Mesodermal cell (in vitro differentiated cells): ENCODE results near the gene PRKD3.

ENCODE experiments used
- H3K27ac ChIP-seq: 2 replicates; pipeline ENCODE4 v1.7.0; 2013; ENCODE audit warnings: mild to moderate bottlenecking, low read depth, low read length, moderate library complexity; ENCODE audit not compliant: severe bottlenecking
- H3K36me3 ChIP-seq: 2 replicates; pipeline ENCODE4 v1.7.1; 2013; ENCODE audit warnings: mild to moderate bottlenecking, low read length, moderate library complexity; ENCODE audit not compliant: control insufficient read depth, insufficient read depth
- H3K4me1 ChIP-seq: one replicate; pipeline ENCODE4 v1.7.1; 2013; ENCODE audit warnings: mild to moderate bottlenecking, low read length; ENCODE audit not compliant: insufficient read depth, control insufficient read depth, poor library complexity, severe bottlenecking
- H3K4me3 ChIP-seq: 2 replicates; pipeline ENCODE4 v1.7.0; 2013; ENCODE audit warnings: low read length, control low read depth, mild to moderate bottlenecking; ENCODE audit not compliant: insufficient read depth, poor library complexity, severe bottlenecking; ENCODE audit errors: extremely low read depth
- H3K9me3 ChIP-seq: 2 replicates; pipeline ENCODE4 v1.7.1; 2013; ENCODE audit warnings: mild to moderate bottlenecking, low read length, moderate library complexity; ENCODE audit not compliant: control insufficient read depth
- WGBS, 2 experiments: methylation state at CpG; one replicate each; pipeline ENCODE4 v1.1.5; 2013; ENCODE audit warnings: missing lambda C conversion rate in 2 of 2; ENCODE audit not compliant: insufficient coverage in 2 of 2; 5-methylcytosine and 5-hydroxymethylcytosine counted together

Gene PRKD3

DNA sequence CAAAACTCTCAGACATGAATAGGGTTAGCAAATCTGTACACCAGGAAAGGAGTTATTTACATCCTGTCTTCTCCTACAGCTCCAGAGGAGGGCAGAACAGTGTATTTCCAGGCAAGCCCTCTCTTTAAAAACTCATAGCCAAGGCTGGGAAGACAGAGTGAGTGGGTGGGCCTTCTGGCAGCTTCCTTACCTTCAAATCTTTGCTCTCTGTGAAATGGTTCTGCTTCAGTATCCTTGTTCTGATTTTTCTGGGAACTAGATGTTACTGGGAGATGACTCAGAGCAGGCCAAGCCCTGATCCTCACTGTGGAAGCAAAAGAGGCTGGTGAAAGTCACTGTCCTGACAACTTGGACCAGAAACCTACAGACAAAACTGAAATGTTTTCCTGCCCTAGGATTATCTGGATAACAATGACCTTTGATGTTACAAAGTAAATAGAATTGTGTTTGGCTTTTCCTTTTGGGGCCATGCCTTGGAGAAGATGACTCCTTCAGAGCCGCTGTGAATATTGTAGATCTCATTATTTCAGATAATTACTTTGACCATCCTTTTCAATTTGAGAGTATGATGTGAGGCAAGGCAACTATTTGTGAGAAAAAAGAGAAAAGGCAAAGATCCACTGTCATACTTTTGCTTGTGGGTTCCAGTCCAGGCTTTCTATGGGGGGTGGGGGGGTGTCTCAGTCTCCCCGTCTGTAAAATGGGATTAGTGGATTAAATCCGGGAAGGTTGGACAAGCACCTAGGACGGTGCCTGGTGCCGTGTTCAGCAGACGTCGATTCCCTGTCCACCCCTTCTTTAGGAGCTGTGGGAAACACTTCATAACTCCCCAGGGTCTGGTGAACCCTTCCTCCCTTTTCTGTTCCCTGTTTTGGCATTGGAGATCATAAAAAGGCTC lies 19.2 kb upstream of the PRKD3 start:
- Histone ChIP-seq H3K4me1 (peaks cover 21% of the 10 kb centered on the region), H3K9me3 (no peaks in the 10 kb centered on the region), H3K27ac (peak overlapping the region; percentile 73), H3K4me3 (peak overlapping the region; percentile 52), H3K36me3 (no peaks in the 10 kb centered on the region)
- WGBS, 2 experiments = 87% methylated on average over 6 of the region's 7 CpGs

GRCh38 chr2:37342591-37343220 lies 18.1 kb upstream of the PRKD3 start:
- Histone ChIP-seq H3K9me3 (no peaks in the 10 kb centered on the region), H3K4me1 (peaks cover 27% of the 10 kb centered on the region), H3K36me3 (no peaks in the 10 kb centered on the region), H3K4me3 (no peak overlapping the region), H3K27ac (peak overlapping the region; percentile 73)
- 77 to 88% methylated on average over 3 to 4 of the region's 7 CpGs for WGBS, 2 experiments

- Histone ChIP-seq H3K4me3 (no peak overlapping the region), H3K9me3 (no peaks in the 10 kb centered on the region), H3K27ac (no peak overlapping the region), H3K36me3 (no peaks in the 10 kb centered on the region), H3K4me1 (peaks cover 27% of the 10 kb centered on the region)
- WGBS, 2 experiments = no CpG with 5 or more reads among the region's 3 CpGs
Measured at GRCh38 chr2:37340637-37341036, 16.0 kb upstream of the PRKD3 start.

DNA sequence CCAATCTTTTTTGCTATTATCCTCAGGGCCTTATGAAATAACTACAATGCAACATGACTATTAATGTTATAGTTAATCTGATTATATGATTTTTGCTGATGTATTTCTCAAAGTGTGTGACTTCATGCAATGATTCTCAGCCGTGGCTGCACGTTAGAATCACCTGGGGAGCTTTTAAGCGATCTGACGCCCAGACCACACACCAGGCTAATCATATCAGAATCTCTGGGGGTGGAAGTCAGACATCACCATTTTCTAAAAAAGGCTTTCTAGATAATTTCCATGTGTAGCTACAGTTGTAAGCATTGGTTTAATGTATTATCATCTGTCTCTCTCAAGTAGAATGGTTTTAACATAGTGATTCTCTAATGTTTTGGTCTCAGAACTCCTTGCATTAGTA lies 14.3 kb upstream of the PRKD3 start:
- WGBS, 2 experiments = 95 to 100% methylated on average over 2 to 4 of the region's 4 CpGs
- peaks cover 23% of the 10 kb centered on the region for H3K4me1 ChIP-seq
- H3K4me3 ChIP-seq = no peak overlapping the region
- no peak overlapping the region for H3K27ac ChIP-seq
- no peaks in the 10 kb centered on the region for H3K36me3 ChIP-seq
- H3K9me3 ChIP-seq = no peaks in the 10 kb centered on the region

DNA sequence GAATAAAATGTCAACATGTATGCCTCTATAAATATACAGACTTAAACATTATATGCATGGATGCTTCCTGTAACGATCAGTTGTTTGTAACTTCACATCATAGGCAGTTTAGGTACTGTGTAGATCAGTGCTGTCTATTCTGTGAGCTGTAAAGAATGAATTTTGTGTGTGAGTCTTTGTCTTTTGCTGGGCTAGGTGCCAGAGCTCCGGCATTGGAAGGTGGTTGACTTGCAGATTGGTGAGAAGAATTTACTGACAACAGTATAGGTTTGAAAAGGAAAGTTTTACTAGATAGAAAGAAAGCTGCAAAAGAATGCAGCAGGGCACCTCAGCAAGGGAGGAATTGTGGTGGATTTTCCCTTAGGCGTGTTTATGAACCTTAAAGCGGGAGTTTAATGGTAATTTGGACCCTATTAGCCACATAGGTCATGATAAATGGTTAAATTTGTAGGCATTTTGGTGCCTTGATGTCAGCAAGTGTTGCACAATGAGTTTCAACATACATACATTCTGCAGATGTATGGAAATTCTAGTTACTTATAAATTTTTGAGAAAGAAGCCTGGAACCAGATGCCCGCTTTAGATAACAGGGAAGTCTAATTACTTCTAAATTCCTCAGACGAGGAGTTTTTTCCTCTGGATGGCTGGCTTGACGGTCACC lies 13.1 kb upstream of the PRKD3 start:
- no peaks in the 10 kb centered on the region for H3K36me3 ChIP-seq
- H3K4me1 ChIP-seq = peaks cover 12% of the 10 kb centered on the region
- H3K27ac ChIP-seq = no peak overlapping the region
- no peaks in the 10 kb centered on the region for H3K9me3 ChIP-seq
- WGBS, 2 experiments = 78 to 96% methylated on average over 5 to 6 of the region's 7 CpGs
- H3K4me3 ChIP-seq = no peak overlapping the region

- no CpG with 5 or more reads among the region's 2 CpGs for WGBS, 2 experiments
- Histone ChIP-seq H3K36me3 (no peaks in the 10 kb centered on the region), H3K4me3 (no peak overlapping the region), H3K27ac (no peak overlapping the region), H3K9me3 (no peaks in the 10 kb centered on the region), H3K4me1 (peaks cover 8% of the 10 kb centered on the region)
Measured at GRCh38 chr2:37335604-37336003, 11.0 kb upstream of the PRKD3 start.

DNA sequence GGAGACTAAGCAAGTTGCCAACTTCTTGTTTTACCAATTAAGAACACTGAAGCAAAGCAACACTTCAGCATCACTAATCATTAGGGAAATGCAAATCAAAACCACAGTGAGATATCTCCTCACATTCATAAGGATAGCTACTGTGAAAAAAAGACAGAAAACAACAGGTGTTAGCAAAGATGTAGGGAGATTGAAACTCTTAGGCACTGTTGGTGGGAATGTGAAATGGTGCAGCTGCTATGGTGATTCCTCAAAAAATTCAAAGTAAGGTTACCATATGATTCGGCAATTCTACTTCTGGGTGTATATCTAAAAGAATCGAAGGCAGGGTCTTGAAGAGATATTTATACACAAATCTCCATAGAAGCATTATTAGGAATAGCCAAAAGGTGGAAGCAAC lies 8.6 kb upstream of the PRKD3 start:
- no peaks in the 10 kb centered on the region for H3K36me3 ChIP-seq
- H3K4me3 ChIP-seq = no peak overlapping the region
- no peak overlapping the region for H3K27ac ChIP-seq
- peaks cover under 1% of the 10 kb centered on the region for H3K4me1 ChIP-seq
- H3K9me3 ChIP-seq = no peaks in the 10 kb centered on the region
- no CpG with 5 or more reads among the region's 2 CpGs for WGBS, 2 experiments

- Histone ChIP-seq H3K4me1 (no peaks in the 10 kb centered on the region), H3K36me3 (no peaks in the 10 kb centered on the region), H3K9me3 (no peaks in the 10 kb centered on the region), H3K27ac (no peak overlapping the region), H3K4me3 (no peak overlapping the region)
- WGBS, 2 experiments = no CpG with 5 or more reads among the region's 3 CpGs
Measured at GRCh38 chr2:37332560-37332959, 7.9 kb upstream of the PRKD3 start.

- Histone ChIP-seq H3K36me3 (no peaks in the 10 kb centered on the region), H3K4me1 (peaks cover 5% of the 10 kb centered on the region), H3K4me3 (no peak overlapping the region), H3K27ac (no peak overlapping the region), H3K9me3 (no peaks in the 10 kb centered on the region)
Measured at GRCh38 chr2:37330681-37331080, 6.0 kb upstream of the PRKD3 start.

- Histone ChIP-seq H3K27ac (no peak overlapping the region), H3K4me3 (no peak overlapping the region), H3K36me3 (no peaks in the 10 kb centered on the region), H3K9me3 (no peaks in the 10 kb centered on the region), H3K4me1 (peaks cover 11% of the 10 kb centered on the region)
- WGBS, 2 experiments = 95 to 97% methylated on average over 6 of the region's 8 CpGs
Measured at GRCh38 chr2:37326866-37327634, 2.4 kb upstream of the PRKD3 start.
